HG03159 (cell line): ENCODE data around the gene INTS3.

ENCODE experiments used
- ATAC-seq: cut with Tn5 transposase; IDR thresholded peaks from one replicate; pipeline ENCODE4 v1.9.1; 2021; ENCODE audit warnings: mild to moderate bottlenecking, moderate library complexity; ENCODE audit not compliant: unreplicated experiment

The INTS3 gene

GRCh38 chr1:153727463-153728304 is at the start of gene INTS3:
TSS of gene INTS3 (plus strand) at chr1:153728050. CDS start at chr1:153728635, 585 bp downstream.
- ATAC-seq, result peak; percentile 97

- ATAC-seq, result no peak
Measured at GRCh38 chr1:153678519-153679336, 49.1 kb upstream of the INTS3 start, which contains the start of gene NPR1. TSS of gene NPR1 (plus strand) at chr1:153678688. CDS start at chr1:153679109, 421 bp downstream.

- no peak for ATAC-seq
Measured at GRCh38 chr1:153679337-153680119, 48.3 kb upstream of the INTS3 start.

GRCh38 chr1:153680120-153680403 is 47.8 kb upstream of the INTS3 start:
- ATAC-seq, result no peak

GRCh38 chr1:153682730-153683129 is 45.1 kb upstream of the INTS3 start:
- no peak for ATAC-seq

GRCh38 chr1:153683854-153684253 is 44.0 kb upstream of the INTS3 start:
- no peak for ATAC-seq

- ATAC-seq, result no peak
Measured at GRCh38 chr1:153684892-153685291, 43.0 kb upstream of the INTS3 start.

- ATAC-seq, result no peak
Measured at GRCh38 chr1:153685544-153686340, 42.1 kb upstream of the INTS3 start.

- ATAC-seq, result no peak
Measured at GRCh38 chr1:153687346-153688125, 40.3 kb upstream of the INTS3 start.

GRCh38 chr1:153688276-153688675 is 39.6 kb upstream of the INTS3 start:
- no peak for ATAC-seq

GRCh38 chr1:153688736-153689328 is 39.0 kb upstream of the INTS3 start:
- no peak for ATAC-seq

GRCh38 chr1:153693466-153693865 is 34.4 kb upstream of the INTS3 start:
- no peak for ATAC-seq

- ATAC-seq, result no peak
Measured at GRCh38 chr1:153696741-153697140, 31.1 kb upstream of the INTS3 start.

GRCh38 chr1:153697191-153698019 is 30.4 kb upstream of the INTS3 start:
- ATAC-seq, result no peak

- ATAC-seq, result no peak
Measured at GRCh38 chr1:153698020-153698922, 29.6 kb upstream of the INTS3 start.

- ATAC-seq, result no peak
Measured at GRCh38 chr1:153698923-153699714, 28.7 kb upstream of the INTS3 start.

- no peak for ATAC-seq
Measured at GRCh38 chr1:153699768-153700167, 28.1 kb upstream of the INTS3 start.
